Measurements from ENCODE around the gene ST3GAL3. TPM values are rescaled to one million over a fixed set of nuclear protein-coding genes. Genes with fewer than 3 reads are reported as not detected.

ST3GAL3 gene
- total RNA-seq, 1 donor from 2014 or later = 18.3 TPM

- DNase-seq (ENCODE audit: low read depth) = no peak
- no peak overlapping the region for H3K4me3 ChIP-seq (ENCODE audit: low read depth, low read length)
- no peak for TF ChIP-seq CTCF (conservative IDR thresholded peaks at IDR 0.05; ENCODE audit: low read depth, low read length)
These were observed 22.6 kb downstream of the ST3GAL3 start for GRCh38 chr1:43729816-43730463.

- no peak overlapping the region for H3K4me3 ChIP-seq (ENCODE audit: low read depth, low read length)
- no peak for DNase-seq (ENCODE audit: low read depth)
- no peak for TF ChIP-seq CTCF (conservative IDR thresholded peaks at IDR 0.05; ENCODE audit: low read depth, low read length)
These were observed 24.7 kb downstream of the ST3GAL3 start for GRCh38 chr1:43731867-43732531.

GRCh38 chr1:43736819-43737218 lies 29.5 kb downstream of the ST3GAL3 start:
- no peak for TF ChIP-seq CTCF (conservative IDR thresholded peaks at IDR 0.05; ENCODE audit: low read depth, low read length)
- H3K4me3 ChIP-seq (ENCODE audit: low read depth, low read length) = no peak overlapping the region
- DNase-seq (ENCODE audit: low read depth) = no peak

- no peak for DNase-seq (ENCODE audit: low read depth)
- H3K4me3 ChIP-seq (ENCODE audit: low read depth, low read length) = no peak overlapping the region
- no peak for TF ChIP-seq CTCF (conservative IDR thresholded peaks at IDR 0.05; ENCODE audit: low read depth, low read length)
These were observed 34.7 kb downstream of the ST3GAL3 start for GRCh38 chr1:43742026-43742425.

- DNase-seq (ENCODE audit: low read depth) = no peak
- H3K4me3 ChIP-seq (ENCODE audit: low read depth, low read length) = no peak overlapping the region
- TF ChIP-seq CTCF (conservative IDR thresholded peaks at IDR 0.05; ENCODE audit: low read depth, low read length) = no peak
These were observed 35.9 kb downstream of the ST3GAL3 start for GRCh38 chr1:43743206-43743605.

GRCh38 chr1:43747736-43748135 lies 40.4 kb downstream of the ST3GAL3 start:
- no peak for TF ChIP-seq CTCF (conservative IDR thresholded peaks at IDR 0.05; ENCODE audit: low read depth, low read length)
- no peak for DNase-seq (ENCODE audit: low read depth)
- H3K4me3 ChIP-seq (ENCODE audit: low read depth, low read length) = no peak overlapping the region

- no peak overlapping the region for H3K4me3 ChIP-seq (ENCODE audit: low read depth, low read length)
- DNase-seq (ENCODE audit: low read depth) = no peak
- no peak for TF ChIP-seq CTCF (conservative IDR thresholded peaks at IDR 0.05; ENCODE audit: low read depth, low read length)
These were observed 42.7 kb downstream of the ST3GAL3 start for GRCh38 chr1:43750083-43750482.

Measured in epithelial cell of proximal tubule (primary cell).